SU-DHL-6 (cell line): ENCODE measurements around the gene SIM2.

Source experiments
- EZH2phosphoT487 ChIP-seq: fragments of 200-600 bp; sonication (generic), shearing (Covaris generic); conservative IDR thresholded peaks from 2 replicates; pipeline ENCODE4 v1.6.1; 2018; ENCODE audit warnings: mild to moderate bottlenecking, antibody characterized with exemption, low read length, moderate library complexity, mixed read lengths
- TF ChIP-seq, protein P1 (sequence below): fragments of 200-600 bp; sonication (generic); IDR thresholded peaks from one replicate; pipeline ENCODE4 v1.5.1; 2017; ENCODE audit warnings: antibody characterized with exemption, mild to moderate bottlenecking, low read length, moderate library complexity; ENCODE audit not compliant: insufficient read depth, poor library complexity, severe bottlenecking

DNA sequence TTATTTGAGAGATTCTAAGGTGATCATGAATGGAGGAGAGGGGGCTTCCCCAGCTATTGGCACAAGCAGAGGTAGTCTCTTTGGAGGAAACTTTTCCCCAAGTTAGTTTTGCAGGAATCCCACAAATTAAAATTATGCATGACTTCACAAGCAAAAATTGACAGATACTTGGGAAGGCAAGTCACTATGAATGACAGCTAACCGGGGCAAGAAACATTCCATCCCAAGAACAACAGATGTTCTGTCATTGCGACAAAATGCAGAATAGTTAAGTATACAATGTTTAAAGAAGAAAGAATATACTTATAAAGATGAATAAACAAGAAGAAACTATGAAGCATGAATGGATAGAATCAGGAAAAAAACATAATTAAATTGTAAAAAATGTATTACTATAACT is 27.1 kb upstream of the SIM2 start:
- TF ChIP-seq, protein P1, sequence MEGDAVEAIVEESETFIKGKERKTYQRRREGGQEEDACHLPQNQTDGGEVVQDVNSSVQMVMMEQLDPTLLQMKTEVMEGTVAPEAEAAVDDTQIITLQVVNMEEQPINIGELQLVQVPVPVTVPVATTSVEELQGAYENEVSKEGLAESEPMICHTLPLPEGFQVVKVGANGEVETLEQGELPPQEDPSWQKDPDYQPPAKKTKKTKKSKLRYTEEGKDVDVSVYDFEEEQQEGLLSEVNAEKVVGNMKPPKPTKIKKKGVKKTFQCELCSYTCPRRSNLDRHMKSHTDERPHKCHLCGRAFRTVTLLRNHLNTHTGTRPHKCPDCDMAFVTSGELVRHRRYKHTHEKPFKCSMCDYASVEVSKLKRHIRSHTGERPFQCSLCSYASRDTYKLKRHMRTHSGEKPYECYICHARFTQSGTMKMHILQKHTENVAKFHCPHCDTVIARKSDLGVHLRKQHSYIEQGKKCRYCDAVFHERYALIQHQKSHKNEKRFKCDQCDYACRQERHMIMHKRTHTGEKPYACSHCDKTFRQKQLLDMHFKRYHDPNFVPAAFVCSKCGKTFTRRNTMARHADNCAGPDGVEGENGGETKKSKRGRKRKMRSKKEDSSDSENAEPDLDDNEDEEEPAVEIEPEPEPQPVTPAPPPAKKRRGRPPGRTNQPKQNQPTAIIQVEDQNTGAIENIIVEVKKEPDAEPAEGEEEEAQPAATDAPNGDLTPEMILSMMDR: no peak
- no peak for TF ChIP-seq EZH2phosphoT487
